ENCODE results near the gene SUPT20HL2. TPM values are rescaled to one million over a fixed set of nuclear protein-coding genes. Genes with fewer than 3 reads are reported as not detected.

SUPT20HL2 gene
- total RNA-seq, 1 experiment from 2014 or later: not detected

GRCh38 chrX:24276015-24276414 is 37.9 kb downstream of the SUPT20HL2 start:
- in situ Hi-C loops (cut with HindIII; ENCODE audit: low pct_unique_long_range_greater_than_20kb, low sequenced_read_pairs): no loop called here
- DNase-seq (ENCODE audit: low read depth, low spot score): no peak

- in situ Hi-C loops (cut with HindIII; ENCODE audit: low pct_unique_long_range_greater_than_20kb, low sequenced_read_pairs): no loop called here
- DNase-seq (ENCODE audit: low read depth, low spot score): no peak
These were observed 42.6 kb downstream of the SUPT20HL2 start for GRCh38 chrX:24271262-24271661.

- no peak for DNase-seq (ENCODE audit: low read depth, low spot score)
- in situ Hi-C loops (cut with HindIII; ENCODE audit: low pct_unique_long_range_greater_than_20kb, low sequenced_read_pairs): no loop called here
These were observed 45.1 kb downstream of the SUPT20HL2 start for GRCh38 chrX:24268786-24269185.

- in situ Hi-C loops (cut with HindIII; ENCODE audit: low pct_unique_long_range_greater_than_20kb, low sequenced_read_pairs): no loop called here
- DNase-seq (ENCODE audit: low read depth, low spot score): no peak
These were observed 46.9 kb downstream of the SUPT20HL2 start for GRCh38 chrX:24266996-24267395.

GRCh38 chrX:24264383-24264782 is 49.5 kb downstream of the SUPT20HL2 start:
- DNase-seq (ENCODE audit: low read depth, low spot score): no peak
- in situ Hi-C loops (cut with HindIII; ENCODE audit: low pct_unique_long_range_greater_than_20kb, low sequenced_read_pairs): no loop called here

- in situ Hi-C loops (cut with HindIII; ENCODE audit: low pct_unique_long_range_greater_than_20kb, low sequenced_read_pairs): no loop called here
- DNase-seq (ENCODE audit: low read depth, low spot score): no peak
These were observed 51.6 kb downstream of the SUPT20HL2 start for GRCh38 chrX:24262309-24262708.

Other genes with a start within 250 kb of the SUPT20HL2 start
- gene ZFX, start 164.3 kb downstream of the SUPT20HL2 start, total RNA-seq (2014; rRNA removed; shearing (Covaris generic)): 21.8 and 24.8 TPM in 2 replicates
- not detected in 2 replicates for gene SUPT20HL1, start 46.6 kb upstream of the SUPT20HL2 start, total RNA-seq (2014; rRNA removed; shearing (Covaris generic))
- gene PDK3, start 151.2 kb upstream of the SUPT20HL2 start, total RNA-seq (2014; rRNA removed; shearing (Covaris generic)): 48.5 and 48.8 TPM in 2 replicates

Measured in SK-MEL-5 (cell line).